ENCODE data around the gene ADCY3. TPM values are rescaled to one million over a fixed set of nuclear protein-coding genes. Genes with fewer than 3 reads are reported as not detected.
A peak's percentile ranks its signal among the peaks of the same experiment; 100 is the strongest.

ADCY3 gene
- total RNA-seq, 1 experiment from 2014 or later: 57.6 TPM

GRCh38 chr2:24955232-24955631 is 35.2 kb upstream of the ADCY3 start:
- H3K27me3 ChIP-seq (ENCODE audit: low read length): no peaks in the 10 kb centered on the region
- H3K9ac ChIP-seq (ENCODE audit: low read length): no peak overlapping the region
- H3K4me2 ChIP-seq (ENCODE audit: low read depth, low read length, poor library complexity, severe bottlenecking): no peak overlapping the region
- no peaks in the 10 kb centered on the region for H4K20me1 ChIP-seq (ENCODE audit: insufficient read depth, low read depth, low read length)
- no peak overlapping the region for H3K4me3 ChIP-seq (ENCODE audit: low read length)
- DNase-seq: no peak
- H3K9me3 ChIP-seq (ENCODE audit: low read length): peaks cover 3% of the 10 kb centered on the region; the same call in 1 of the 2 replicates
- peaks cover 28% of the 10 kb centered on the region for H3K4me1 ChIP-seq (ENCODE audit: low read length)
- H3K27ac ChIP-seq (ENCODE audit: low read length): no peak overlapping the region
- H3K79me2 ChIP-seq (ENCODE audit: low read length): 0 out of 2 replicates have a peak, but pooled peaks cover 4% of the 10 kb centered on the region
- H2AFZ ChIP-seq (ENCODE audit: low read length): no peak overlapping the region
- peaks cover 67% of the 10 kb centered on the region for H3K36me3 ChIP-seq (ENCODE audit: insufficient read depth, low read length)
- H3K9me2 ChIP-seq (replicated peaks; ENCODE audit: insufficient read depth, low read length): no peaks in the 10 kb centered on the region

- Histone ChIP-seq H3K27me3 (ENCODE audit: low read length) (no peaks in the 10 kb centered on the region), H3K4me1 (ENCODE audit: low read length) (peaks cover 20% of the 10 kb centered on the region), H3K27ac (ENCODE audit: low read length) (no peak overlapping the region), H3K4me3 (ENCODE audit: low read length) (no peak overlapping the region), H3K9ac (ENCODE audit: low read length) (no peak overlapping the region), H3K36me3 (ENCODE audit: insufficient read depth, low read length) (peaks cover 57% of the 10 kb centered on the region), H4K20me1 (ENCODE audit: insufficient read depth, low read depth, low read length) (no peaks in the 10 kb centered on the region), H2AFZ (ENCODE audit: low read length) (no peak overlapping the region), H3K79me2 (ENCODE audit: low read length) (no peaks in the 10 kb centered on the region), H3K4me2 (ENCODE audit: low read depth, low read length, poor library complexity, severe bottlenecking) (no peak overlapping the region), H3K9me2 (replicated peaks; ENCODE audit: insufficient read depth, low read length) (no peaks in the 10 kb centered on the region), H3K9me3 (ENCODE audit: low read length) (no peaks in the 10 kb centered on the region)
- DNase-seq: no peak
Observed at GRCh38 chr2:24950102-24950501, 30.1 kb upstream of the ADCY3 start.

GRCh38 chr2:24948506-24948905 is 28.5 kb upstream of the ADCY3 start:
- Histone ChIP-seq H3K79me2 (ENCODE audit: low read length) (no peaks in the 10 kb centered on the region), H3K4me1 (ENCODE audit: low read length) (peaks cover 14% of the 10 kb centered on the region), H2AFZ (ENCODE audit: low read length) (no peak overlapping the region), H3K27ac (ENCODE audit: low read length) (no peak overlapping the region), H4K20me1 (ENCODE audit: insufficient read depth, low read depth, low read length) (no peaks in the 10 kb centered on the region), H3K36me3 (ENCODE audit: insufficient read depth, low read length) (peaks cover 43% of the 10 kb centered on the region; the same call in 1 of the 2 replicates), H3K9me2 (replicated peaks; ENCODE audit: insufficient read depth, low read length) (no peaks in the 10 kb centered on the region), H3K4me2 (ENCODE audit: low read depth, low read length, poor library complexity, severe bottlenecking) (no peak overlapping the region), H3K9me3 (ENCODE audit: low read length) (no peaks in the 10 kb centered on the region), H3K27me3 (ENCODE audit: low read length) (no peaks in the 10 kb centered on the region), H3K9ac (ENCODE audit: low read length) (no peak overlapping the region), H3K4me3 (ENCODE audit: low read length) (no peak overlapping the region)
- no peak for DNase-seq

GRCh38 chr2:24947561-24948157 is 27.6 kb upstream of the ADCY3 start:
- Histone ChIP-seq H2AFZ (ENCODE audit: low read length) (no peak overlapping the region), H3K36me3 (ENCODE audit: insufficient read depth, low read length) (peaks cover 42% of the 10 kb centered on the region; the same call in 1 of the 2 replicates), H3K9me2 (replicated peaks; ENCODE audit: insufficient read depth, low read length) (no peaks in the 10 kb centered on the region), H3K4me1 (ENCODE audit: low read length) (peaks cover 6% of the 10 kb centered on the region), H3K9ac (ENCODE audit: low read length) (no peak overlapping the region), H3K4me2 (ENCODE audit: low read depth, low read length, poor library complexity, severe bottlenecking) (no peak overlapping the region), H4K20me1 (ENCODE audit: insufficient read depth, low read depth, low read length) (no peaks in the 10 kb centered on the region), H3K27me3 (ENCODE audit: low read length) (no peaks in the 10 kb centered on the region), H3K27ac (ENCODE audit: low read length) (no peak overlapping the region), H3K4me3 (ENCODE audit: low read length) (no peak overlapping the region), H3K9me3 (ENCODE audit: low read length) (no peaks in the 10 kb centered on the region), H3K79me2 (ENCODE audit: low read length) (no peaks in the 10 kb centered on the region)
- no peak for DNase-seq

GRCh38 chr2:24945907-24946306 is 25.9 kb upstream of the ADCY3 start:
- Histone ChIP-seq H3K4me3 (ENCODE audit: low read length) (no peak overlapping the region), H3K9ac (ENCODE audit: low read length) (no peak overlapping the region), H2AFZ (ENCODE audit: low read length) (no peak overlapping the region), H3K79me2 (ENCODE audit: low read length) (no peaks in the 10 kb centered on the region), H3K36me3 (ENCODE audit: insufficient read depth, low read length) (peaks cover 33% of the 10 kb centered on the region; the same call in 1 of the 2 replicates), H3K9me2 (replicated peaks; ENCODE audit: insufficient read depth, low read length) (no peaks in the 10 kb centered on the region), H3K27me3 (ENCODE audit: low read length) (no peaks in the 10 kb centered on the region), H3K27ac (ENCODE audit: low read length) (no peak overlapping the region), H3K9me3 (ENCODE audit: low read length) (no peaks in the 10 kb centered on the region), H3K4me2 (ENCODE audit: low read depth, low read length, poor library complexity, severe bottlenecking) (no peak overlapping the region), H3K4me1 (ENCODE audit: low read length) (no peaks in the 10 kb centered on the region), H4K20me1 (ENCODE audit: insufficient read depth, low read depth, low read length) (no peaks in the 10 kb centered on the region)
- DNase-seq: no peak

- Histone ChIP-seq H3K9me3 (ENCODE audit: low read length) (no peaks in the 10 kb centered on the region), H3K4me1 (ENCODE audit: low read length) (no peaks in the 10 kb centered on the region), H3K79me2 (ENCODE audit: low read length) (no peaks in the 10 kb centered on the region), H3K9me2 (replicated peaks; ENCODE audit: insufficient read depth, low read length) (no peaks in the 10 kb centered on the region), H2AFZ (ENCODE audit: low read length) (no peak overlapping the region), H3K36me3 (ENCODE audit: insufficient read depth, low read length) (peaks cover 23% of the 10 kb centered on the region; the same call in 1 of the 2 replicates), H3K4me2 (ENCODE audit: low read depth, low read length, poor library complexity, severe bottlenecking) (no peak overlapping the region), H3K27me3 (ENCODE audit: low read length) (no peaks in the 10 kb centered on the region), H4K20me1 (ENCODE audit: insufficient read depth, low read depth, low read length) (no peaks in the 10 kb centered on the region), H3K27ac (ENCODE audit: low read length) (no peak overlapping the region), H3K4me3 (ENCODE audit: low read length) (no peak overlapping the region), H3K9ac (ENCODE audit: low read length) (no peak overlapping the region)
- DNase-seq: no peak
Observed at GRCh38 chr2:24943427-24944053, 23.5 kb upstream of the ADCY3 start.

GRCh38 chr2:24939353-24939752 is 19.3 kb upstream of the ADCY3 start:
- Histone ChIP-seq H3K9me3 (ENCODE audit: low read length) (no peaks in the 10 kb centered on the region), H3K27me3 (ENCODE audit: low read length) (no peaks in the 10 kb centered on the region), H4K20me1 (ENCODE audit: insufficient read depth, low read depth, low read length) (no peaks in the 10 kb centered on the region), H3K9ac (ENCODE audit: low read length) (no peak overlapping the region), H3K4me2 (ENCODE audit: low read depth, low read length, poor library complexity, severe bottlenecking) (no peak overlapping the region), H3K4me3 (ENCODE audit: low read length) (no peak overlapping the region), H3K4me1 (ENCODE audit: low read length) (peaks cover 4% of the 10 kb centered on the region; the same call in 1 of the 2 replicates), H2AFZ (ENCODE audit: low read length) (no peak overlapping the region), H3K27ac (ENCODE audit: low read length) (no peak overlapping the region), H3K9me2 (replicated peaks; ENCODE audit: insufficient read depth, low read length) (no peaks in the 10 kb centered on the region), H3K79me2 (ENCODE audit: low read length) (no peaks in the 10 kb centered on the region), H3K36me3 (ENCODE audit: insufficient read depth, low read length) (no peaks in the 10 kb centered on the region)
- DNase-seq: no peak

GRCh38 chr2:24937236-24937635 is 17.2 kb upstream of the ADCY3 start:
- Histone ChIP-seq H3K27ac (ENCODE audit: low read length) (no peak overlapping the region), H3K27me3 (ENCODE audit: low read length) (no peaks in the 10 kb centered on the region), H3K9me2 (replicated peaks; ENCODE audit: insufficient read depth, low read length) (no peaks in the 10 kb centered on the region), H2AFZ (ENCODE audit: low read length) (no peak overlapping the region), H3K9ac (ENCODE audit: low read length) (peak overlapping the region; percentile 33; the same call in 1 of the 2 replicates), H3K4me3 (ENCODE audit: low read length) (no peak overlapping the region), H3K4me1 (ENCODE audit: low read length) (peaks cover 4% of the 10 kb centered on the region; the same call in 1 of the 2 replicates), H3K4me2 (ENCODE audit: low read depth, low read length, poor library complexity, severe bottlenecking) (no peak overlapping the region), H3K9me3 (ENCODE audit: low read length) (no peaks in the 10 kb centered on the region), H4K20me1 (ENCODE audit: insufficient read depth, low read depth, low read length) (no peaks in the 10 kb centered on the region), H3K36me3 (ENCODE audit: insufficient read depth, low read length) (no peaks in the 10 kb centered on the region), H3K79me2 (ENCODE audit: low read length) (no peaks in the 10 kb centered on the region)
- no peak for DNase-seq

All from Karpas-422 (cell line).